ENCODE measurements around the gene CADPS. TPM values are rescaled to one million over a fixed set of nuclear protein-coding genes. Genes with fewer than 3 reads are reported as not detected.

The CADPS gene
- total RNA-seq, 1 donor from 2014 or later: 1.3 TPM

- no peak for TF ChIP-seq CTCF (IDR thresholded peaks at IDR 0.05; ENCODE audit: insufficient read depth, low read length, severe bottlenecking)
- Histone ChIP-seq H3K36me3 (ENCODE audit: control insufficient read depth, insufficient read depth, low read length) (no peaks in the 10 kb centered on the region), H3K4me3 (ENCODE audit: low read depth, low read length) (no peak overlapping the region), H3K27me3 (ENCODE audit: control insufficient read depth, insufficient read depth, low read length) (no peaks in the 10 kb centered on the region)
- FAIRE-seq (no peak), DNase-seq (ENCODE audit: low read depth) (no peak)
These were observed 51.7 kb downstream of the CADPS start for GRCh38 chr3:62823461-62824050.

- Histone ChIP-seq H3K27me3 (ENCODE audit: control insufficient read depth, insufficient read depth, low read length) (no peaks in the 10 kb centered on the region), H3K36me3 (ENCODE audit: control insufficient read depth, insufficient read depth, low read length) (no peaks in the 10 kb centered on the region), H3K4me3 (ENCODE audit: low read depth, low read length) (no peak overlapping the region)
- no peak for DNase-seq (ENCODE audit: low read depth)
- TF ChIP-seq CTCF (IDR thresholded peaks at IDR 0.05; ENCODE audit: insufficient read depth, low read length, severe bottlenecking): no peak
- no peak for FAIRE-seq
These were observed 52.3 kb downstream of the CADPS start for GRCh38 chr3:62822905-62823304.

DNA sequence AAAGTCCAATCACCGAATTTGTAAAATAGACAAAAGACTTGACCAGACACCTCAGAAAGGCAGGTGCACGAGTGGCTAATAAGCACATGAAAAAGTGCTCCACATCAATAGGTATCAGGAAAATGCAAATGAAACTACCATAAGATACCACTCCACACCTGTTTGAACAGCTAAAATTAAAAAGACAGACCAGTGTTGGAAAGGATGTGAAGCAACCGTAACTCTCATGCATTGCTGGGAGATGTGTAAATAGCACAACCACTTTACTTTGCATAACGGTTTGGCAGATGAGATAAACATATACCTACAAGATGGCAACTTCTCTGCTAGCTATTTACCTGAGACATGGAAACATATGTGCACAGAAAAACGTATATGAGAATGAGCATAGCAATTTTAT, 56.9 kb downstream of the CADPS start:
- Histone ChIP-seq H3K36me3 (ENCODE audit: control insufficient read depth, insufficient read depth, low read length) (no peaks in the 10 kb centered on the region), H3K4me3 (ENCODE audit: low read depth, low read length) (no peak overlapping the region), H3K27me3 (ENCODE audit: control insufficient read depth, insufficient read depth, low read length) (no peaks in the 10 kb centered on the region)
- DNase-seq (ENCODE audit: low read depth) (no peak), FAIRE-seq (no peak)
- no peak for TF ChIP-seq CTCF (IDR thresholded peaks at IDR 0.05; ENCODE audit: insufficient read depth, low read length, severe bottlenecking)

- H3K36me3 ChIP-seq (ENCODE audit: control insufficient read depth, insufficient read depth, low read length): no peaks in the 10 kb centered on the region
- TF ChIP-seq CTCF (IDR thresholded peaks at IDR 0.05; ENCODE audit: insufficient read depth, low read length, severe bottlenecking): no peak
- H3K4me3 ChIP-seq (ENCODE audit: low read depth, low read length): no peak overlapping the region
- no peaks in the 10 kb centered on the region for H3K27me3 ChIP-seq (ENCODE audit: control insufficient read depth, insufficient read depth, low read length)
- DNase-seq (ENCODE audit: low read depth) (no peak), FAIRE-seq (no peak)
These were observed 57.5 kb downstream of the CADPS start for GRCh38 chr3:62817678-62818077.

DNA sequence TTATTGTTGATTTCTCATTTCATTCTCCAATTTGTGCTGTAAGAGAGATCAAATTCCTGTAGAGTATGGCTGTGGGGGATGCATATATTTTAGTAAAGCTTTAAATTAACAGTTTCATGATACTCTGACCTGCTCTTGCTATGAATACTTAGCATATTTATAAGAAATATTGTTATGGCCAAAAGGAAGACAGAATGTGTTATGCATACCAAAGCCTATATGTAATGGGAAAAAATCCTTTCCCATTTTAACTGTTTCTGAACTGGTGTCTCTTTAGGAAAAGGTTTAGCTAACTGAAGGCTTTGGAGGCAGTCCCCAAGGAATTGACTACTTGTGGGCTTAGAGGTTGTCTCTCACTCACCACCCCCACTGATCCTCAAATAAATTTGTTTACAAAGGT, 59.2 kb downstream of the CADPS start:
- no peak for TF ChIP-seq CTCF (IDR thresholded peaks at IDR 0.05; ENCODE audit: insufficient read depth, low read length, severe bottlenecking)
- no peak for DNase-seq (ENCODE audit: low read depth)
- Histone ChIP-seq H3K36me3 (ENCODE audit: control insufficient read depth, insufficient read depth, low read length) (no peaks in the 10 kb centered on the region), H3K4me3 (ENCODE audit: low read depth, low read length) (no peak overlapping the region), H3K27me3 (ENCODE audit: control insufficient read depth, insufficient read depth, low read length) (no peaks in the 10 kb centered on the region)
- FAIRE-seq: no peak

GRCh38 chr3:62812631-62813030, 62.6 kb downstream of the CADPS start:
- Histone ChIP-seq H3K4me3 (ENCODE audit: low read depth, low read length) (no peak overlapping the region), H3K36me3 (ENCODE audit: control insufficient read depth, insufficient read depth, low read length) (no peaks in the 10 kb centered on the region), H3K27me3 (ENCODE audit: control insufficient read depth, insufficient read depth, low read length) (no peaks in the 10 kb centered on the region)
- no peak for TF ChIP-seq CTCF (IDR thresholded peaks at IDR 0.05; ENCODE audit: insufficient read depth, low read length, severe bottlenecking)
- no peak for DNase-seq (ENCODE audit: low read depth)
- no peak for FAIRE-seq

Data from bronchial epithelial cell (primary cell).